Thoracic aorta endothelial cell (primary cell): ENCODE measurements around the gene DAPL1. TPM values are rescaled to one million over a fixed set of nuclear protein-coding genes. Genes with fewer than 3 reads are reported as not detected.

Source experiments
- total RNA-seq: library from RNA; depleted of rRNA; stranded (reverse); fragments of >200 nt; gene quantifications from 2 replicates; pipeline ENCODE4 v1.2.3, GENCODE V29; 2012

The DAPL1 gene
- total RNA-seq: not detected in 2 replicates

DNA sequence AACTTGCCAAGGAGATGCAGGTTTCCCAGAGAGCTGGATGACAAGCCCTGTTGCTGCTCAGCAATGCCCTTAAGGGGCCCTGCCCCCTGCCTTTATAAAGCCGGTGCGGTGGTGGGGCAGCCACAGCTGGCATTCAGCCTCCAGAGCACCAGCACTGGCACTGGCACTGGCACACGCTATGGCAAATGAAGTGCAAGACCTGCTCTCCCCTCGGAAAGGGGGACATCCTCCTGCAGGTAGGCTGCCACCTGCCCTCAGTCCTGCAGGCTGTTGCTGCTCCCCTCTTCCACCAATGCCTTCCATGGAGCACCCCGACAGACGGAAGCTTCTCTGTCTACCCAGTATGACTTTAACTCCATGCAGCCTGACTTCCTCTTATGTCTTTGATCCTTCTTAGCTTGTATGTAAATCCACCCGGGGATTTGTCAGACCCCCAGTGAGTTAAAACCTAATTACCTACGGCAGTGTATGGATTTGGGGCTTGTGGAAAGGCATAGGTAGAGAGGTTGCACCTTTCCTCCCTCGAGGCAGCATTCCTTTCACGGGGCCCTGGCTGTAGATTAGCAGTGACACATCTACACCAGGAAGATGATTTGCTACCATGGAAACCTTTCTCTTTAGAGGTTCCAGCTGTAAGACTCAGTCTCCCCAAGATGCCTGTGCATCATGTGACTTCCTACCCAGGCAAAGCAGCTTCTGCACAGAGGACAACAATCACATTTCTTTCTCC, at the start of gene DAPL1:
Gene DAPL1, plus strand, starts transcription at position 123 of the 730 bp plus-strand sequence. Its CDS starts 56 bp downstream, at position 179.

Other genes starting within 250 kb of the DAPL1 start
- gene TANC1, start 173.3 kb downstream of the DAPL1 start, total RNA-seq: 112 and 117 TPM in 2 replicates